Loucy (cell line): Measurements from ENCODE around the gene MPZL1.

Experiments
- H2AFZ ChIP-seq: fragments of 200-600 bp; sonication (generic); 2 replicates; pipeline ENCODE4 v1.6.0; 2016; ENCODE audit warnings: antibody characterized with exemption, mild to moderate bottlenecking, low read length, moderate library complexity
- H3F3A ChIP-seq: fragments of 200-600 bp; 2 replicates; pipeline ENCODE4 v1.6.0; 2016; ENCODE audit warnings: antibody characterized with exemption, low read depth, mild to moderate bottlenecking
- H3K27me3 ChIP-seq: fragments of 200-600 bp; sonication (generic); 2 replicates; pipeline ENCODE4 v1.6.1; 2014; ENCODE audit warnings: low read length, mild to moderate bottlenecking; ENCODE audit not compliant: insufficient read depth, poor library complexity, severe bottlenecking
- H3K36me3 ChIP-seq: fragments of 200-600 bp; sonication (generic); 2 replicates; pipeline ENCODE4 v1.6.1; 2016; ENCODE audit warnings: low read length; ENCODE audit not compliant: insufficient read depth
- H3K4me1 ChIP-seq: fragments of 200-600 bp; sonication (generic); 2 replicates; pipeline ENCODE4 v1.5.1; 2014; ENCODE audit warnings: low read length, mild to moderate bottlenecking; ENCODE audit not compliant: insufficient read depth, poor library complexity, severe bottlenecking
- H3K4me2 ChIP-seq: fragments of 200-600 bp; sonication (generic); 2 replicates; pipeline ENCODE4 v1.6.0; 2014; ENCODE audit warnings: antibody characterized with exemption, low read length, low read depth, mild to moderate bottlenecking; ENCODE audit not compliant: poor library complexity, severe bottlenecking
- H3K4me3 ChIP-seq: fragments of 200-600 bp; sonication (generic); 2 replicates; pipeline ENCODE4 v1.5.1; 2014; ENCODE audit warnings: low read length, mild to moderate bottlenecking, mixed read lengths; ENCODE audit not compliant: poor library complexity, severe bottlenecking
- H3K79me2 ChIP-seq: fragments of 200-600 bp; sonication (generic); 2 replicates; pipeline ENCODE4 v1.6.1; 2014; ENCODE audit warnings: low read length; ENCODE audit not compliant: insufficient read depth
- H3K9ac ChIP-seq: fragments of 200-600 bp; sonication (generic); 2 replicates; pipeline ENCODE4 v1.6.0; 2014; ENCODE audit warnings: mild to moderate bottlenecking, low read depth, low read length, moderate library complexity; ENCODE audit not compliant: poor library complexity, severe bottlenecking
- H3K9me2 ChIP-seq: fragments of 200-600 bp; sonication (generic); replicated peaks from 2 replicates; pipeline ENCODE4 v1.6.1; 2016; ENCODE audit warnings: low read depth, low read length, mixed read lengths
- H3K9me3 ChIP-seq: fragments of 200-600 bp; sonication (generic); 2 replicates; pipeline ENCODE4 v1.6.1; 2014; ENCODE audit warnings: mild to moderate bottlenecking, antibody characterized with exemption, low read length, low read depth; ENCODE audit not compliant: insufficient read depth
- H4K20me1 ChIP-seq: fragments of 200-600 bp; sonication (generic); 2 replicates; pipeline ENCODE4 v1.6.0; 2014; ENCODE audit warnings: antibody characterized with exemption, low read length, mild to moderate bottlenecking; ENCODE audit not compliant: insufficient read depth, poor library complexity, severe bottlenecking
- EZH2phosphoT487 ChIP-seq: fragments of 200-600 bp; IDR thresholded peaks from 2 replicates; pipeline ENCODE4 v1.6.1; 2018; ENCODE audit warnings: antibody characterized with exemption, mild to moderate bottlenecking, moderate library complexity, borderline replicate concordance
- TF ChIP-seq, protein P1 (sequence below): fragments of 200-600 bp; sonication (generic); conservative IDR thresholded peaks from 2 replicates; pipeline ENCODE4 v1.5.1; 2014; ENCODE audit warnings: mild to moderate bottlenecking, antibody characterized with exemption, low read length

Gene MPZL1

DNA sequence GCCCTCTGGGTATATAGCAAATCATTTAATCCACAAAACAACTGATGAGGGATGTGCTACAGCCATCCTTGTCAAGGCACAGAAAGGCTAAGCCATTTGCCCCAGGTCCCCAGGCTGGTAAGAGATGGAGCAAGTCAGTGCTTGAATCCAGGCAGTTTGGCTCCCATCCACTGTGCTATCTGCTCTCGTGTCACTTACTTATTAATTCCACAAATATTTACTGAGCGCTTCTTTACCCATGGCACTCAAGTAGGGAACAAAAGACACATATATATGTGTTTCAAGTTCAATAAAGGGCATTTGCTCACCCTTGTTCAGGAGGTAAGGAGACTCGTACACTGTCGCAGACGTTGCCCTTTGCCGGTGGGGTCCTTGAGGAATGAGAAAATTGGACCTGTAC, 38.6 kb upstream of the MPZL1 start:
- H3K4me1 ChIP-seq = peaks cover 11% of the 10 kb centered on the region
- H2AFZ ChIP-seq = no peak overlapping the region
- H4K20me1 ChIP-seq = no peaks in the 10 kb centered on the region
- TF ChIP-seq, protein P1, sequence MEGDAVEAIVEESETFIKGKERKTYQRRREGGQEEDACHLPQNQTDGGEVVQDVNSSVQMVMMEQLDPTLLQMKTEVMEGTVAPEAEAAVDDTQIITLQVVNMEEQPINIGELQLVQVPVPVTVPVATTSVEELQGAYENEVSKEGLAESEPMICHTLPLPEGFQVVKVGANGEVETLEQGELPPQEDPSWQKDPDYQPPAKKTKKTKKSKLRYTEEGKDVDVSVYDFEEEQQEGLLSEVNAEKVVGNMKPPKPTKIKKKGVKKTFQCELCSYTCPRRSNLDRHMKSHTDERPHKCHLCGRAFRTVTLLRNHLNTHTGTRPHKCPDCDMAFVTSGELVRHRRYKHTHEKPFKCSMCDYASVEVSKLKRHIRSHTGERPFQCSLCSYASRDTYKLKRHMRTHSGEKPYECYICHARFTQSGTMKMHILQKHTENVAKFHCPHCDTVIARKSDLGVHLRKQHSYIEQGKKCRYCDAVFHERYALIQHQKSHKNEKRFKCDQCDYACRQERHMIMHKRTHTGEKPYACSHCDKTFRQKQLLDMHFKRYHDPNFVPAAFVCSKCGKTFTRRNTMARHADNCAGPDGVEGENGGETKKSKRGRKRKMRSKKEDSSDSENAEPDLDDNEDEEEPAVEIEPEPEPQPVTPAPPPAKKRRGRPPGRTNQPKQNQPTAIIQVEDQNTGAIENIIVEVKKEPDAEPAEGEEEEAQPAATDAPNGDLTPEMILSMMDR = no peak
- TF ChIP-seq EZH2phosphoT487 = no peak
- no peaks in the 10 kb centered on the region for H3K9me2 ChIP-seq
- H3K4me2 ChIP-seq = no peak overlapping the region
- no peak overlapping the region for H3K9ac ChIP-seq
- H3K27me3 ChIP-seq = no peaks in the 10 kb centered on the region
- H3K36me3 ChIP-seq = peaks cover 21% of the 10 kb centered on the region; the same call in 1 of the 2 replicates
- H3F3A ChIP-seq = no peaks in the 10 kb centered on the region
- no peaks in the 10 kb centered on the region for H3K9me3 ChIP-seq
- no peaks in the 10 kb centered on the region for H3K79me2 ChIP-seq
- H3K4me3 ChIP-seq = no peak overlapping the region

DNA sequence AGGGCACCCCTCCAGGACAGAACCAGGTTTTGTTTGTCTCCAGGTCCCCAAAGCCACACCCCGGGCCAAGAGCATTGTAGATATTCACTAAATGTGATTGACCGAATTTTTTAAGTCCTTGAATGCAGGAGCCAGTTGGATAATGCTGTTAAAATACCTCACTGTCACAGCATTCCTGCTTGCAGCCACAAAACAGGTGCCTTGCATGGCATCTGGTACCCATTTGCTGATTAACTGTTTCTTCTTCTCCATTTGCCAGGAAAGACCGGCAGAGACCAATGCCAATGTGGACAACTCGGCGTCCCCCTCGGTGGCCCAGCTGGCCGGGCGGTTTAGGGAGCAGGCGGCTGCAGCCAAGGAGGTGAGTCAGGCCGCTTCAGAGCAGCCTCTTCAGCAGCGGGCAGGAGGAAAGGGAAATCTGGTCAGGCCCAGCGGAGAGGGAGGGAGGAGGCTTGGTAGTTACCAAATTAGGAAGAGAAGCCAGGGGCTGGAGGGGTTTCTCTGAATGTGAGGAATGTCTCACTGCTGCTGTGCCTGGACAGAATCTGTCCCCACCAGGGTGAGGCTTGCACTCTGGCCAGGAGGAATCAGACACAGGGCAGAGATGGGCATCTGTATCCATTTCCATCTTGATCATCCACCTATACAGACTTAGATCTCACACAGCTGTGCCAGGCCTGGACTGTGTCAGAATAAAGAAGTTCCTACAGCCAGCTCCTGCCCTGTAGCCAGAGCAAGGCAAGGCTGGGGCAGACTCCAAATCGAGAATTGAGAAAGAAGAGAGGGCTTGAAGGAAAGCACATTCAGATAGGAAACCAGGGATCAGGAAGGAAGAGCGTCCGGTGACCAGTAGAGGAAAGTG, 37.9 kb upstream of the MPZL1 start:
- H2AFZ ChIP-seq = no peak overlapping the region
- H3K9me2 ChIP-seq = no peaks in the 10 kb centered on the region
- no peak overlapping the region for H3K4me2 ChIP-seq
- no peak overlapping the region for H3K9ac ChIP-seq
- H3F3A ChIP-seq = no peaks in the 10 kb centered on the region
- no peaks in the 10 kb centered on the region for H3K79me2 ChIP-seq
- no peaks in the 10 kb centered on the region for H3K9me3 ChIP-seq
- no peak overlapping the region for H3K4me3 ChIP-seq
- no peaks in the 10 kb centered on the region for H3K27me3 ChIP-seq
- peaks cover 8% of the 10 kb centered on the region for H3K4me1 ChIP-seq
- TF ChIP-seq, protein P1 = no peak
- TF ChIP-seq EZH2phosphoT487 = no peak
- H3K36me3 ChIP-seq = peaks cover 27% of the 10 kb centered on the region; the same call in 1 of the 2 replicates
- no peaks in the 10 kb centered on the region for H4K20me1 ChIP-seq

DNA sequence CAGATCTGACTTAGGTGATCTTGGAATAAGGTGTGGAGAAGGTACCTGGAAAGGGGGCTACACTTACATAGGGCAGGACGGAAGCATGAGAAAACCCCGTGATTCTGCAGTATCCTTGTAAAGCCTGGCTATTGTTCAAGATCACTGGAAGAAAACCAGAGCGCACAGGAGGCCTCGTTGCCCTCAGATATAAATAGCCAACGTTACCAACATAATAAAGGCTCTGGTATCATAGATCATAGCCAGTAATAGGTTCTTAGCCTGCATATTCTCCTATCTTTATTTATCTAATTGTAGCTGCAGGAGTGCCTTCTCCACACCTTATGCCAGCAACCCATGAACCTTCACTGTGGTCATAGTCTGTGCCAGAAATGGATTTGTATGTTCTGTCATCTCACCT, 35.9 kb upstream of the MPZL1 start:
- no peaks in the 10 kb centered on the region for H4K20me1 ChIP-seq
- H3K4me1 ChIP-seq = peaks cover 5% of the 10 kb centered on the region
- peaks cover 44% of the 10 kb centered on the region; the same call in 1 of the 2 replicates for H3K36me3 ChIP-seq
- no peaks in the 10 kb centered on the region for H3K9me2 ChIP-seq
- no peaks in the 10 kb centered on the region for H3K27me3 ChIP-seq
- no peak overlapping the region for H3K4me2 ChIP-seq
- no peak overlapping the region for H2AFZ ChIP-seq
- TF ChIP-seq EZH2phosphoT487 = no peak
- TF ChIP-seq, protein P1 = no peak
- H3K4me3 ChIP-seq = no peak overlapping the region
- no peaks in the 10 kb centered on the region for H3F3A ChIP-seq
- H3K9me3 ChIP-seq = no peaks in the 10 kb centered on the region
- H3K9ac ChIP-seq = no peak overlapping the region
- H3K79me2 ChIP-seq = no peaks in the 10 kb centered on the region
